ENCODE data around the gene PACRG.

DNA sequence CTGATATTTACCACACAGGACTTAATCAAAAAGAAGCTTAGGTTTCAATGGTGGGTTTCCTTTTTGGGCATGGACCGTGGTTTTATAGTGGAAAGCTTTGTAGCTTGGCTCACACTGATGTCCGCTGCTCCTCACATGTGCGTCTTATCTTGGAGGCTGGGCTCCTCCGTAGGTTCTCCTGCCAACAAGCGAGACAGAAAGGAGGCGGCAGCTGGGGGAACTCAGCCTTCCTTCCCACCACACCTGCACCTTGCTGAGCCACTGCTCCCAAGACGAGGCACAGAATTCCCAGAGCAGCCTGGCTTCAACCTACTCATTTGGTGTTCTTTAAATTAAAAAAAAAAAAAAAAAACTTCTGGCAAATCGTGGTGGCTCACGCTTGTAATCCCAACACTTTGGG lies 451.3 kb downstream of the PACRG start:
- TF ChIP-seq, protein P1, sequence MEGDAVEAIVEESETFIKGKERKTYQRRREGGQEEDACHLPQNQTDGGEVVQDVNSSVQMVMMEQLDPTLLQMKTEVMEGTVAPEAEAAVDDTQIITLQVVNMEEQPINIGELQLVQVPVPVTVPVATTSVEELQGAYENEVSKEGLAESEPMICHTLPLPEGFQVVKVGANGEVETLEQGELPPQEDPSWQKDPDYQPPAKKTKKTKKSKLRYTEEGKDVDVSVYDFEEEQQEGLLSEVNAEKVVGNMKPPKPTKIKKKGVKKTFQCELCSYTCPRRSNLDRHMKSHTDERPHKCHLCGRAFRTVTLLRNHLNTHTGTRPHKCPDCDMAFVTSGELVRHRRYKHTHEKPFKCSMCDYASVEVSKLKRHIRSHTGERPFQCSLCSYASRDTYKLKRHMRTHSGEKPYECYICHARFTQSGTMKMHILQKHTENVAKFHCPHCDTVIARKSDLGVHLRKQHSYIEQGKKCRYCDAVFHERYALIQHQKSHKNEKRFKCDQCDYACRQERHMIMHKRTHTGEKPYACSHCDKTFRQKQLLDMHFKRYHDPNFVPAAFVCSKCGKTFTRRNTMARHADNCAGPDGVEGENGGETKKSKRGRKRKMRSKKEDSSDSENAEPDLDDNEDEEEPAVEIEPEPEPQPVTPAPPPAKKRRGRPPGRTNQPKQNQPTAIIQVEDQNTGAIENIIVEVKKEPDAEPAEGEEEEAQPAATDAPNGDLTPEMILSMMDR (IDR thresholded peaks at IDR 0.05 in 2 of 3, conservative IDR thresholded peaks at IDR 0.05 in 1 of 3; ENCODE audit: control insufficient read depth in 2 of 3, extremely low read depth in 1 of 3, insufficient read depth in 1 of 3, low read depth in 3 of 3, low read length in 3 of 3), result no peak
- TF ChIP-seq SIN3A (IDR thresholded peaks at IDR 0.05; ENCODE audit: low read depth, low read length) (no peak), TCF12 (IDR thresholded peaks at IDR 0.05; ENCODE audit: low read depth, low read length) (no peak)
- TF ChIP-seq, protein P2, sequence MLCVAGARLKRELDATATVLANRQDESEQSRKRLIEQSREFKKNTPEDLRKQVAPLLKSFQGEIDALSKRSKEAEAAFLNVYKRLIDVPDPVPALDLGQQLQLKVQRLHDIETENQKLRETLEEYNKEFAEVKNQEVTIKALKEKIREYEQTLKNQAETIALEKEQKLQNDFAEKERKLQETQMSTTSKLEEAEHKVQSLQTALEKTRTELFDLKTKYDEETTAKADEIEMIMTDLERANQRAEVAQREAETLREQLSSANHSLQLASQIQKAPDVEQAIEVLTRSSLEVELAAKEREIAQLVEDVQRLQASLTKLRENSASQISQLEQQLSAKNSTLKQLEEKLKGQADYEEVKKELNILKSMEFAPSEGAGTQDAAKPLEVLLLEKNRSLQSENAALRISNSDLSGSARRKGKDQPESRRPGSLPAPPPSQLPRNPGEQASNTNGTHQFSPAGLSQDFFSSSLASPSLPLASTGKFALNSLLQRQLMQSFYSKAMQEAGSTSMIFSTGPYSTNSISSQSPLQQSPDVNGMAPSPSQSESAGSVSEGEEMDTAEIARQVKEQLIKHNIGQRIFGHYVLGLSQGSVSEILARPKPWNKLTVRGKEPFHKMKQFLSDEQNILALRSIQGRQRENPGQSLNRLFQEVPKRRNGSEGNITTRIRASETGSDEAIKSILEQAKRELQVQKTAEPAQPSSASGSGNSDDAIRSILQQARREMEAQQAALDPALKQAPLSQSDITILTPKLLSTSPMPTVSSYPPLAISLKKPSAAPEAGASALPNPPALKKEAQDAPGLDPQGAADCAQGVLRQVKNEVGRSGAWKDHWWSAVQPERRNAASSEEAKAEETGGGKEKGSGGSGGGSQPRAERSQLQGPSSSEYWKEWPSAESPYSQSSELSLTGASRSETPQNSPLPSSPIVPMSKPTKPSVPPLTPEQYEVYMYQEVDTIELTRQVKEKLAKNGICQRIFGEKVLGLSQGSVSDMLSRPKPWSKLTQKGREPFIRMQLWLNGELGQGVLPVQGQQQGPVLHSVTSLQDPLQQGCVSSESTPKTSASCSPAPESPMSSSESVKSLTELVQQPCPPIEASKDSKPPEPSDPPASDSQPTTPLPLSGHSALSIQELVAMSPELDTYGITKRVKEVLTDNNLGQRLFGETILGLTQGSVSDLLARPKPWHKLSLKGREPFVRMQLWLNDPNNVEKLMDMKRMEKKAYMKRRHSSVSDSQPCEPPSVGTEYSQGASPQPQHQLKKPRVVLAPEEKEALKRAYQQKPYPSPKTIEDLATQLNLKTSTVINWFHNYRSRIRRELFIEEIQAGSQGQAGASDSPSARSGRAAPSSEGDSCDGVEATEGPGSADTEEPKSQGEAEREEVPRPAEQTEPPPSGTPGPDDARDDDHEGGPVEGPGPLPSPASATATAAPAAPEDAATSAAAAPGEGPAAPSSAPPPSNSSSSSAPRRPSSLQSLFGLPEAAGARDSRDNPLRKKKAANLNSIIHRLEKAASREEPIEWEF (IDR thresholded peaks at IDR 0.05; ENCODE audit: insufficient replicate concordance, low read depth, low read length), result no peak
